GM13976 (cell line): ENCODE data around the gene ZNF41.

Experiments used
- DNase-seq: peaks from one replicate; pipeline ENCODE4 v3.0.0; 2012; ENCODE audit warnings: low spot score
- CTCF ChIP-seq: IDR thresholded peaks from 2 replicates; pipeline ENCODE4 v1.5.1; 2012; ENCODE audit warnings: borderline replicate concordance, mild to moderate bottlenecking; ENCODE audit not compliant: insufficient read depth; ENCODE audit errors: extremely low read depth, missing control alignments, control extremely low read depth
- in situ Hi-C: fragments of 300-500 bp; cut with MboI; formaldehyde crosslinking; loops from one replicate; pipeline ENCODE4 v1.12.0; 2022; ENCODE audit warnings: low sequenced_read_pairs, mixed read lengths, inconsistent platforms; ENCODE audit not compliant: unreplicated experiment

ZNF41 gene

GRCh38 chrX:47482512-47483305, at the start of gene ZNF41:
Gene ZNF41 (minus strand): TSS chrX:47483222. CDS start chrX:47467481, 15,741 bp downstream.
- peak; percentile 86 for DNase-seq
- TF ChIP-seq CTCF, result no peak
- in situ Hi-C loops, result no loop called here

- no peak for TF ChIP-seq CTCF
- in situ Hi-C loops, result no loop called here
Observed at GRCh38 chrX:47530049-47530448, 47.0 kb upstream of the ZNF41 start.

GRCh38 chrX:47529548-47529947, 46.5 kb upstream of the ZNF41 start:
- in situ Hi-C loops, result loop anchor here (10.0 kb wide), 1 partner anchor 335 kb away; the partner anchor contains the start of gene UBA1
- TF ChIP-seq CTCF, result no peak
- DNase-seq, result no peak

More at GRCh38 chrX:47530049-47530448, 47.0 kb upstream of the ZNF41 start:
- DNase-seq, result no peak

- no peak for TF ChIP-seq CTCF
- in situ Hi-C loops, result loop anchor here (10.0 kb wide), 1 partner anchor 329 kb away; the partner anchor contains the start of gene UBA1
- DNase-seq, result peak; percentile 13
Observed at GRCh38 chrX:47523713-47524166, 40.7 kb upstream of the ZNF41 start.

- peak; percentile 69 for TF ChIP-seq CTCF
- in situ Hi-C loops, result loop anchor here (10.0 kb wide), 1 partner anchor 328 kb away; the partner anchor contains the start of gene UBA1
Observed at GRCh38 chrX:47523297-47523696, 40.3 kb upstream of the ZNF41 start.

GRCh38 chrX:47518144-47518543, 35.1 kb upstream of the ZNF41 start:
- no peak for DNase-seq
- in situ Hi-C loops, result no loop called here
- no peak for TF ChIP-seq CTCF

More at GRCh38 chrX:47523297-47523696, 40.3 kb upstream of the ZNF41 start:
- peak; percentile 88 for DNase-seq
